Measurements from ENCODE around the gene KCNIP4.
A peak's percentile ranks its signal among the peaks of the same experiment; 100 is the strongest.

KCNIP4 gene

GRCh38 chr4:21775703-21776102 lies 172.9 kb downstream of the KCNIP4 start:
- no peak for DNase-seq (ENCODE audit: low read depth)
- no peak for TF ChIP-seq CTCF (IDR thresholded peaks at IDR 0.05; ENCODE audit: control insufficient read depth, insufficient read depth, low read depth, low read length, missing control alignments)
- H3K4me3 ChIP-seq (ENCODE audit: control insufficient read depth, low read depth, low read length): no peak overlapping the region

- H3K4me3 ChIP-seq (ENCODE audit: control insufficient read depth, low read depth, low read length): no peak overlapping the region
- TF ChIP-seq CTCF (IDR thresholded peaks at IDR 0.05; ENCODE audit: control insufficient read depth, insufficient read depth, low read depth, low read length, missing control alignments): no peak
- DNase-seq (ENCODE audit: low read depth): peak; percentile 78
These were observed 179.0 kb downstream of the KCNIP4 start for GRCh38 chr4:21769404-21770147.

- DNase-seq (ENCODE audit: low read depth): no peak
These were observed 179.9 kb downstream of the KCNIP4 start for GRCh38 chr4:21768349-21769310.

GRCh38 chr4:21765810-21766407 lies 182.7 kb downstream of the KCNIP4 start:
- no peak for DNase-seq (ENCODE audit: low read depth)

More at GRCh38 chr4:21768349-21769310, 179.9 kb downstream of the KCNIP4 start:
- peak; percentile 70 for TF ChIP-seq CTCF (IDR thresholded peaks at IDR 0.05; ENCODE audit: control insufficient read depth, insufficient read depth, low read depth, low read length, missing control alignments)
- H3K4me3 ChIP-seq (ENCODE audit: control insufficient read depth, low read depth, low read length): no peak overlapping the region

GRCh38 chr4:21763855-21764254 lies 184.7 kb downstream of the KCNIP4 start:
- TF ChIP-seq CTCF (IDR thresholded peaks at IDR 0.05; ENCODE audit: control insufficient read depth, insufficient read depth, low read depth, low read length, missing control alignments): no peak
- DNase-seq (ENCODE audit: low read depth): no peak
- H3K4me3 ChIP-seq (ENCODE audit: control insufficient read depth, low read depth, low read length): no peak overlapping the region

More at GRCh38 chr4:21765810-21766407, 182.7 kb downstream of the KCNIP4 start:
- peak; percentile 85 for TF ChIP-seq CTCF (IDR thresholded peaks at IDR 0.05; ENCODE audit: control insufficient read depth, insufficient read depth, low read depth, low read length, missing control alignments)
- H3K4me3 ChIP-seq (ENCODE audit: control insufficient read depth, low read depth, low read length): no peak overlapping the region

- no peak for TF ChIP-seq CTCF (IDR thresholded peaks at IDR 0.05; ENCODE audit: control insufficient read depth, insufficient read depth, low read depth, low read length, missing control alignments)
- H3K4me3 ChIP-seq (ENCODE audit: control insufficient read depth, low read depth, low read length): no peak overlapping the region
- no peak for DNase-seq (ENCODE audit: low read depth)
These were observed 191.3 kb downstream of the KCNIP4 start for GRCh38 chr4:21757248-21757647.

Data from AG09309 (cell line).